HG03159 (cell line): ENCODE data around the gene HACE1.
A peak's percentile ranks its signal among the peaks of the same experiment; 100 is the strongest.
"Not testable (repeated sequence)": the region's sequence is repeated elsewhere in the genome, so short reads cannot be mapped to it uniquely, and the experiment has no call there.

Experiments
- ATAC-seq: cut with Tn5 transposase; IDR thresholded peaks from one replicate; pipeline ENCODE4 v1.9.1; 2021; ENCODE audit warnings: mild to moderate bottlenecking, moderate library complexity; ENCODE audit not compliant: unreplicated experiment

HACE1 gene

GRCh38 chr6:104835782-104836181, 23.9 kb downstream of the HACE1 start:
- ATAC-seq, result no peak

GRCh38 chr6:104829183-104829958, 30.3 kb downstream of the HACE1 start:
- no peak for ATAC-seq

GRCh38 chr6:104828478-104828877, 31.2 kb downstream of the HACE1 start:
- ATAC-seq, result no peak

GRCh38 chr6:104820820-104821219, 38.9 kb downstream of the HACE1 start:
- ATAC-seq, result not testable (repeated sequence)

- no peak for ATAC-seq
These were observed 43.6 kb downstream of the HACE1 start for GRCh38 chr6:104816125-104816524.

- ATAC-seq, result no peak
These were observed 45.0 kb downstream of the HACE1 start for GRCh38 chr6:104814743-104815142.

- no peak for ATAC-seq
These were observed 46.2 kb downstream of the HACE1 start for GRCh38 chr6:104813552-104813951.

- no peak for ATAC-seq
These were observed 50.6 kb downstream of the HACE1 start for GRCh38 chr6:104809116-104809515.

GRCh38 chr6:104805335-104805734, 54.4 kb downstream of the HACE1 start:
- ATAC-seq, result not testable (repeated sequence)

- no peak for ATAC-seq
These were observed 60.5 kb downstream of the HACE1 start for GRCh38 chr6:104799134-104799657.

GRCh38 chr6:104796031-104796785, 63.5 kb downstream of the HACE1 start:
- ATAC-seq, result no peak

GRCh38 chr6:104795363-104795762, 64.4 kb downstream of the HACE1 start:
- no peak for ATAC-seq

- ATAC-seq, result peak; percentile 86
These were observed 69.9 kb downstream of the HACE1 start for GRCh38 chr6:104789770-104790190.

- ATAC-seq, result no peak
These were observed 71.3 kb downstream of the HACE1 start for GRCh38 chr6:104788400-104788799.

- no peak for ATAC-seq
These were observed 72.4 kb downstream of the HACE1 start for GRCh38 chr6:104787305-104787704.

GRCh38 chr6:104784884-104785283, 74.8 kb downstream of the HACE1 start:
- no peak for ATAC-seq

GRCh38 chr6:104771258-104771832, 88.4 kb downstream of the HACE1 start:
- peak; percentile 93 for ATAC-seq

GRCh38 chr6:104768906-104769305, 90.8 kb downstream of the HACE1 start:
- ATAC-seq, result no peak

GRCh38 chr6:104766595-104766994, 93.1 kb downstream of the HACE1 start:
- no peak for ATAC-seq

GRCh38 chr6:104754788-104755409, 104.8 kb downstream of the HACE1 start:
- ATAC-seq, result no peak

GRCh38 chr6:104753251-104753650, 106.5 kb downstream of the HACE1 start:
- ATAC-seq, result no peak
